Vagina (tissue), 2 donors: Measurements from ENCODE around the gene ATP8B3.

Experiments
- POLR2AphosphoS5 ChIP-seq, 2 donors: sonication (generic); formaldehyde crosslinking; IDR thresholded peaks; one replicate each; pipeline ENCODE4 v1.9.0; 2017; ENCODE audit warnings: antibody characterized with exemption in 2 of 2, mild to moderate bottlenecking in 2 of 2, low read depth in 1 of 2; ENCODE audit not compliant: insufficient read depth in 1 of 2
- TF ChIP-seq, protein P1 (sequence below), 3 experiments: fragments of 450-650 bp in 2 of 3; fragments of 200-600 bp in 1 of 3; sonication (generic) in 1 of 3; IDR thresholded peaks; one replicate each; pipeline ENCODE4 v1.5.1; 2017 to 2019; ENCODE audit warnings: antibody characterized with exemption in 3 of 3, mild to moderate bottlenecking in 2 of 3, moderate library complexity in 2 of 3

DNA sequence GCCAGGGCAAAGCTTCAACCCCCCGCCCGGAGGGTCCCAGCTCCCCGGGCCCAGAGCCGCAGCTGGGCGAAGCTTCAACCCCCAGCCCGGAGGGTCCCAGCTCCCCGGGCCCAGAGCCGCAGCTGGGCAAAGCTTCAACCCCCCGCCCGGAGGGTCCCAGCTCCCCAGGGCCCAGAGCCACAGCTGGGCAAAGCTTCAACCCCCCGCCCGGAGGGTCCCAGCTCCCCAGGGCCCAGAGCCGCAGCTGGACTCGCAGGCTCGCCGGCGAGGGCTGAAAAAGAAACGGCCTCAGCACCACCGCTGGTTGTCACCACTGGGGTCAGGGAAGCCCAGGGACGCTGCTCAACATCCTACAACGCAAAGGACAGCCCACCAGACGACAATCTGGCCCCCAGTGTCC, 31.0 kb upstream of the ATP8B3 start:
- TF ChIP-seq, protein P1, sequence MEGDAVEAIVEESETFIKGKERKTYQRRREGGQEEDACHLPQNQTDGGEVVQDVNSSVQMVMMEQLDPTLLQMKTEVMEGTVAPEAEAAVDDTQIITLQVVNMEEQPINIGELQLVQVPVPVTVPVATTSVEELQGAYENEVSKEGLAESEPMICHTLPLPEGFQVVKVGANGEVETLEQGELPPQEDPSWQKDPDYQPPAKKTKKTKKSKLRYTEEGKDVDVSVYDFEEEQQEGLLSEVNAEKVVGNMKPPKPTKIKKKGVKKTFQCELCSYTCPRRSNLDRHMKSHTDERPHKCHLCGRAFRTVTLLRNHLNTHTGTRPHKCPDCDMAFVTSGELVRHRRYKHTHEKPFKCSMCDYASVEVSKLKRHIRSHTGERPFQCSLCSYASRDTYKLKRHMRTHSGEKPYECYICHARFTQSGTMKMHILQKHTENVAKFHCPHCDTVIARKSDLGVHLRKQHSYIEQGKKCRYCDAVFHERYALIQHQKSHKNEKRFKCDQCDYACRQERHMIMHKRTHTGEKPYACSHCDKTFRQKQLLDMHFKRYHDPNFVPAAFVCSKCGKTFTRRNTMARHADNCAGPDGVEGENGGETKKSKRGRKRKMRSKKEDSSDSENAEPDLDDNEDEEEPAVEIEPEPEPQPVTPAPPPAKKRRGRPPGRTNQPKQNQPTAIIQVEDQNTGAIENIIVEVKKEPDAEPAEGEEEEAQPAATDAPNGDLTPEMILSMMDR (IDR thresholded peaks at IDR 0.05) = no peak
- TF ChIP-seq POLR2AphosphoS5 (IDR thresholded peaks at IDR 0.05; ENCODE audit: insufficient read depth in 1 of 2, low read depth in 1 of 2) = no peak
